ENCODE measurements around the gene KCNN1.

Gene KCNN1

GRCh38 chr19:17946965-17947784 lies 19.7 kb upstream of the KCNN1 start:
- no peak for DNase-seq

DNA sequence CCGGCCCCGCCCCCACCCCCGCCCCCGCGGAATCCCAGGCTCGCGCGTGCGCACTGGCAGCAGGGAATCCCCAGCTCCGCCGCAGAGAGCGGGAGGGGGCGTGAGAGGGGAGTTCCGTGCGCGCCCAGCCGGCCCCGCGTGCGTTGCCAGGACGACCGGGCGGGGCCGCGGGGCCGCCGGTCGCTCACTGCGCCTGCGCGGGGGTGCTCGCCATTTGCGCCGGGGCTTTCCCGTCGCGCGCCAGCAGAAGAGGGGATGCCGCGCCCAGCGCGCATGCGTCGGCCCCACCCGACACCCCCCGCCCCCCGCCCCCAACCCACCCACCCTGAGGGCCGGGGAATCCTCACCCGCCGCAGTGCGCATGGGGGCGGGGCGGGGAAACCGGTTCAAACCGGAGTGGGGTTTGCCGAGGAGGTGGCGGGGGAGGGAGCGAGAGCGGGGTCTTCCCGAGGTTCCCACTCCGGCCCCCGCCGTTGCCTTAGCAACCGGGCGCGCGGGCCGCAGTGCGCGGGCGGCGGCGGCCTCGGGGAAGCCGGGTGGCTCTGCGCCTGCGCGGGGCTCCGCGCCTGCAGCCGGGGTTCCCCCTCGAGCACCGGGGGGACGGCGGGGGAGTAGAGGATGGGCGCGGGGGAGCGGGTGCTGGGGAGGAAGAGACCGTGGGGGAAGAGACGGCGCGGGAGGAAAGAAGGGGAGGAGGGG lies 18.9 kb upstream of the KCNN1 start:
- peak; percentile 41 to 92 (median 82) for DNase-seq

- peak in 2 of 56 donors; percentile 51 to 54 for DNase-seq
Observed at GRCh38 chr19:17948514-17948900, 18.4 kb upstream of the KCNN1 start.

- peak in 2 of 56 donors; percentile 4 to 30 for DNase-seq
Observed at GRCh38 chr19:17948931-17949930, 17.7 kb upstream of the KCNN1 start.

DNA sequence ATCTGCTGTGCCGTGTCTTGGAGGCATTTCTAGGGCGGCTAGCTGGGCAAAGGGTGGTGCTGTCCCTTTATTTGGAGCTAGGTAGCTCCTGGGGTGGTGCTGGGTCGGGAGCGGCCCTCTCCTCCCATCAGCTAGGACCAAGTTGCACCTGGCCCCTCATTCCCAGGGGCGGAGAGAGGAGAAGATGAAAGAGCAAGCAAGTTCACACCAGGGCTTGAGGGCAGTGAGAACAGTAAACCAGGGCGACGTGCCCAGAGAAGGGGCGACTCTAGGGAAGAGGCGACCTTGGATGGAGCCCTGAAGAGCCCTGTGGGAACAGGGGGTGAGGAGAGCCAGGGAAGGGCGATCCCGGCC lies 17.0 kb upstream of the KCNN1 start:
- DNase-seq = no peak

GRCh38 chr19:17950310-17951156 lies 16.4 kb upstream of the KCNN1 start:
- peak in 2 of 56 donors; percentile 12 to 32 for DNase-seq

- no peak for DNase-seq
Observed at GRCh38 chr19:17951157-17951989, 15.5 kb upstream of the KCNN1 start.

DNA sequence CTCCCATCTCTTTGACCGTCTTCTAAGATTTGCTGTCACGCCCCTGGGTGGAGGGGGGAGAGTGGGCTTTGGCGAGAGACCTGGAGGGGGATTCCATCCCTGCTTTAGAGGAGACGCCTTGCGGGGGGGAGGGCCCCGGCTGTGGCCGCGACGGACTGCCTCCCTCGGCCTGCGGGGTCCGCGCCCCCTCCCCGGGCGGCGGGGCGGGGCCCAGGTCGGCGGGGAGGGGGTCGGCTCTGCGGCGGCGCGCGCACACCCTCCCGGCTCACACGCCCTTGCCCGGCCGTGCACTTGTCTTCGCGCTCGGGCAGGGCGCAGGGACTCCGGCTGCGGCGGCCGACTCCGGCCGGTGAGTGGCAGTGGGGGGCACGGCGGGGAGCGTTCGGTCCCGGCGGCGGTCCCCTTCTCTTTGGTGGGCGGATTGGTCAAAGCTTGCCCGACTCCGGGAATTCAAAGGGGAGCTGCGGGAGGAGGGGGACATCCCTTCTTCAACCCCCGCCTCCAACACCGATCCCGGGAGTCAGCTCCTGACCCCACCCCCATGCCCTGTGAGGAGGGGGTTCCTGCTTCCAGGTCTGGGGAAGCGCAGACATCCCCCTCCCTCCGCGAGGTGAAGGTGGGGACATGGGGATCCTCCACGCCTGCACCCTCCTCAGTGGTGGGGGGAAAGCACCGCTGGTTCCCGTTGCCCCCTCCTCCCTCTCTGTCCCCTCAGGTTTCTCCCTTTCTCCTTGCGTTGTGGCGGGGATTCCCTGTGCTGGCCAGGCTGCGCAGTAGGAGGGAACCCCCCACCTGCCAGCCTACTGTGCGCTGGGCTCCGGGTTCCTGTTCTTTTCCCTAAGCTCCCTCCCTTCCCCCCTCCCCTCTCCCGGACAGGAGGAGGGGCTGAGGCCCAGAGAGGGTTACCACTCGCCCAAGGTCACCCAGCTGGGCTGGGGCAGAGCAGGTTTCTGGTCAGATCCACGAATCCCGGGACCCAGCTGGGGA lies 14.6 kb upstream of the KCNN1 start:
- DNase-seq = peak in 1 of 56 donors; percentile 27

GRCh38 chr19:17953316-17953801 lies 13.5 kb upstream of the KCNN1 start:
- DNase-seq = no peak

GRCh38 chr19:17953869-17954268 lies 13.0 kb upstream of the KCNN1 start:
- no peak for DNase-seq

- no peak for DNase-seq
Observed at GRCh38 chr19:17954401-17954800, 12.5 kb upstream of the KCNN1 start.

DNA sequence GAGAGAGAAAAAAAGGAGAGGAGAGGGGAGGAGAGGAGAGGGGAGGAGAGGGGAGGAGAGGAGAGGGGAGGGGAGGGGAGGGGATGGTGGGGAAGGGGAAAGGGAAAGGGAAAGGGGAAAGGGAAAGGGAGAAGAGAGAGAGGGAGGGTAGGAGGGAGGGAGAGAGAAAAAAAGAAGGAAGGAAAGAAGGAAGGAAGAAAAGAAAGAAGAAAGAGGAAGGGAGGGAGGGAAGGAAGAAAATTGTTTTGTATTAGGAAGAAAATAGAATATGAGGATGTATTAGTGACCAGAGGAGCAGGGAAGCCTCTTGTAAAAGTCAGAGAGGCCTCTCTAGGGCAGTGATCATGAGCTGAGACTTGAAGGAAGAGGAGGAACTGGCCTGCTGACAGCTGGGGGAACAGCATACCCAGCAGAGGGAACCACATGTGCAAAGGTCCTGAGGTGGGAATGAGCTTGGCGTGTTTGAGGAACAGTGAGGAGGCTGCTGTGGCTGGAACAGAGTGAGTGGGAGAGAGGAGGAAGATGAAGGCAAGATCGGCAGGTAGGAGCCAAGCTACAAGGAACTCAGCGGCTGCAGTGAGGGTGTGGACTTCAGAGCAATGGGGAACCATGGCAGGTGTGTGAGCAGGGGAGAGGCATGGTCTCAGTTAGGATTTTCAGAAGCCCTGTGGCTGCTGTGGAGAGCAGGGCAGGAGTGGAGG lies 9.6 kb upstream of the KCNN1 start:
- DNase-seq = no peak

DNA sequence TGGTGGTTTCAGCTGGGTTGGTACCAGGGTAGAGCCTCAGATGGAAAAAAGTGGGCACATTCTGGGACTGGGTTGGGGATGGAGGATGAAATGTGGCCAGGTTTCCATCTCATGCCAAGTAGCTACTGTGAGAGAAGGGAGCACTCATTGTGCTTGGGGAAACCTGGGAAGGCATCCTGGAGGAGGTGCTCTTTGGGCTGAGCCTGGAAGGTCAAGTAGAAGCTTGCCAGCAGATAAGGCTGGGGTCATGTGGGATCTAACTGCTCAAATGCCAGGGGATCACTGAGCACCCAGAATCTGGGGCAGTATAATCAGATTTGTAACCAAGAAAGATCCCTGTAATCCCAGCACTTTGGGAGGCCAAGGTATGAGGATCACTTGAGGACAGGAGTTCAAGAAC lies 9.0 kb upstream of the KCNN1 start:
- DNase-seq = no peak

GRCh38 chr19:17963936-17964691 lies 2.8 kb upstream of the KCNN1 start:
- DNase-seq = no peak

GRCh38 chr19:17965370-17966128 lies 1.4 kb upstream of the KCNN1 start:
- DNase-seq = no peak

DNA sequence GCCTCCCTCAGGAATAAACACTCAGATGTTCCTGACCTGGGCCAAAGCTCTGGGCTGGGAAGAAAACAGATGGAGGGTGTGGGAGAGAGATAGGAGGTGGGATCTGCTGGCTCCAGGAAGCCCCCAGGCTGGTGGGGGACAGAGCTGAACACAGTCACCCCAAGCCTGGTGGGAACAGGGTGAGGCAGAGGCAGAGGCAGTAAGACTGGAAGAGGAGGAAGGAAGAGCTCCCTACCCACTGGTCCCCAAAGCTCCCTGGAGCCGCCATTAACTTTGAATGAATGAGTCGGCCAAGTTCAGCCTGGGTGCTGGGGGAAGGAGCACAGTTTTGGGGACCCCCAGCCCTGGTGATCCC lies 801 bp upstream of the KCNN1 start:
- DNase-seq = no peak
